HG02852 (cell line): ENCODE data around the gene CDIP1.
"Not testable (repeated sequence)": the region's sequence is repeated elsewhere in the genome, so short reads cannot be mapped to it uniquely, and the experiment has no call there.

ENCODE experiments used
- ATAC-seq: cut with Tn5 transposase; IDR thresholded peaks from one replicate; pipeline ENCODE4 v1.9.1; 2021; ENCODE audit warnings: mild to moderate bottlenecking, moderate library complexity; ENCODE audit not compliant: unreplicated experiment

The CDIP1 gene

DNA sequence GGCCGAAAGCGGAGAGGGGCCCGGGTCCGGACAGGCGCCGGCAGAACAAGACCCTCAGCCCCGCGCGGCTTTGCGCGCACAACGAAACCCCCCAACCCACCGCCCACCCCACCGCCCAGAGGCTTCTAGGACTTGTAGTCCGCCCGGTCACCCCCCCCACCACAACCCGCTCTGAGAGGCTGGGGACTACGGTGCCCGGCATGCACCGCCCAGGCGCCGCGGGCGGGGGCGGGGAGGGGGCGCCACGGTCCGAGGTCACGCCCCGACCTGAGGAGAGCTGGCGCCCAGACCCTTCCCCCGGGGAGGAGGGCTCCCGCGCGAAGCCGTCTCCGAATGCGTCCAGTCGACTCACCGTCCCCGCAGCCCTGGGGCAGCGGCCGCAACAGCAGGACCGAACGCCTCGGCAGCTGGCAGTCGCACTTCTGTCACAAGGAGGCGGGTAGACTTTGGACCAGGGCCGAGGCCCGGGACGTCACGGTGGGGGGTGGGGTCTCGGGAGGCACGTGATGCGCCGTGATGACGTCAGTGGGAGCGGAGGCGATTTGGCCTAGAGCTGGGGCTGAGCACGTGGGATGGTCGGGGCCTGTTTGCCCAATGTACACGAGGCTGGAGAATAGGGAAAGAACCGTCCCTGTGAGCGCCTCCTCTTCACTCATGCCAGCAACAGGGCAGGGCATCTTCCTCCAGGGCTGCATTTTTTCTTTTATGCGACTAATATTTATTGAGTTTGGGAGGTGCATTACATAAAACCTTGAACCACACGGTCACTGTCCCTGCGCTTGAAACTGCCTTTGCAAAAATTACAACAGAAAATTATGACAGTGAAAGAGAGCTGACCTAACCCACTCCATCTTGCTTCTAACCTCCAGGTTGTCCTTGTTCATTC lies at the start of gene CDIP1:
Gene CDIP1, minus strand, starts transcription at position 424 of the 886 bp plus-strand sequence. CDS start 24,643 bp downstream, outside the sequence.
- peak; percentile 83 for ATAC-seq

DNA sequence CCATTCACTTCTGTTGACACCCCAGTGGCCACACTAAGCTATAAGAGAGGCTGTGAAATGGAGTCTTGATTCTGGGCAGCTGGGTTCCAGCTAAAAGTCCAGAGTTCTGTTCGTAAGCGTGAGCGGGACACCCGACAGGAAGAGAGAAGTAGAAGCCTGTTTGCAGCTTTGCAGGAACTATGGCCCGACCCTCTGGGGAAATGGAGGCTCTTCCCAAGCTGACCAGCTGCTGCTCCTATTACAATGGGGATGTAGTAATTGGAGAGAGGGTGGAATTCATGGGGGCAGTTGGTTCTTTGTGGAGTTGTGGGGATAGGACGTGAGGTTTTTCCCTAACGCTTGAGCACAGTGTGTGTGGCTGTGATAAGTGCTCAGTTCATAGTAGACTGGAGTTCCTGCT lies 47.7 kb upstream of the CDIP1 start:
- ATAC-seq: no peak

DNA sequence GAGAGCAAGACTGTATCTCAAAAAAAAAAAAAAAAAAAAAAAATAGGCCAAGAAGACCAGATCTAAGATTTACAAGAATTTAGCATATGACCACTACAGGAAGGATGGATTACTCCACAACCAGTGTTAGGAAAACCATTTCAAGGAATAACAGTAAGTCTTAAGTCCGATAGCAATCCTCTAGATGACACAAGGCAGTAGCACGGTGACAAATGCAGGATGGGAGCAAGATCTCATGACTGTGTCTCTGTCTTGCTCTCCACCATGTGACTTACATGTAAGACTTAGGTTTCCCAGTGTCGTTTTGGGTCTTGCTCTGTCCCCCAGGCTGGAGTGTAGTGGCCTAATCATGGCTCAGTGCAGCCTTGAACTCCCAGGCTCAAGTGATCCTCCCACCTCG lies 45.3 kb upstream of the CDIP1 start:
- ATAC-seq: no peak

DNA sequence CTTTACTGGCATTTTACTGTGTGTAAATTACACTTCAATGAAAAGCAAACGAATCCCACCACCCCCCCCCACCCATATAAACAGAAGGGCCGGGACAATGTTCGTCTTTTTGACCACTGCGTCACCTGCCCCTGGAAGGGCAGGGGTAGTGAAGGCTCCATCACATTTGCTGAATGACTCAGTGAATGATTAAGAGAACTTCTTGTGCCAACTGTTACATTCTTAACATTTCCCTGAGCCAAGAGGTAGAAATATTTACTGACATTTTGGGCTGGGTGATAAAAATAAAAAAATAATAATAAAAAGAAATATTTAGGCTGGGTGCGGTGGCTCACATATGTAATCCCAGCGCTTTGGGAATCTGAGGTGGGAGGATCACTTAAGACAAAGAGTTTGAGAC lies 41.7 kb upstream of the CDIP1 start:
- no peak for ATAC-seq

DNA sequence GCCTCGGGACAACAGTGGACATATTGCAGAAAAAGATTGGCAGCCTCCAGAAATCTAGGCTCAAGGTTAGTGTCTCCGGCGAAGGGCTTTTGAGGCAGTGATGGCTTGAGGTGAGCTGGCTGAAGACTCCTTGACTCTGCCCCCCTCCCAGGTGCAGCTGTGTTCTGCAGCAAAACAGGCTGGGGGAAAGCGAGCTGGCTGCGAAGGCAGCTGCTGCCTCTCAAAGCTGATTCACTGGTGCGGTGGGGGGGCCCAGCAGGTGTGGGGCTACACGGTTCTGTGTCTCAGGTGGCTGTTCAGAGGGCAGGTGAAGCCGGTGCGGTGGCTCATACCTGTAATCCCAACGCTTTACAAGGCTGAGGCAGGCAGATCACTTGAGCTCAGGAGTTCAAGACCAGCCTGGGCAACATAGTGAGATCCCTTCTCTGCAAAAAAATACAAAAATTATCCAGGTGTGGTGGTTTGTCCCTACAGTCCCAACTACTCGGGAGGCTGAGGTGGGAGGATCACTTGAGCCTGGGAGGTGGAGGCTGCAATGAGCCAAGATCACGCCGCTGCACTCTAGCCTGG lies 40.5 kb upstream of the CDIP1 start:
- ATAC-seq: no peak

DNA sequence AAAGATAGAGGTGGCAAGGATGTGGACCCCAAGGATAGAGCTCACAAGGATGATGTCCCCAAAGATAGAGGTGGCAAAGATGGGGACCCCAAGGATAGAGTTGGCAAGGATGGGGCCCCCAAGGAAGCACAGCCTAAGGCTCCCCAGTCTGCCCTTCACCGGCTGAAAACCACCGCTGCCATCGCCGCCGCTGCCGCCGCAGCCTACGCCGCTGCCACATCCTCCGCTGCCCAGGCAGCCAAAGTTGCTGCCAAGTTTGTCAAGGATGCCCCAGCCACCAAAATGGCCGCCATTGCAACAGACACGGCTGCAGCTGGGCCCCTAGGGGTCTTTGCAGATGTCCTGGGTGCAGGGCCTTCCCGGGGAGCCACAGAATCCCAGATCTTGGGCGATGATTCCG lies 37.4 kb upstream of the CDIP1 start:
- no peak for ATAC-seq

DNA sequence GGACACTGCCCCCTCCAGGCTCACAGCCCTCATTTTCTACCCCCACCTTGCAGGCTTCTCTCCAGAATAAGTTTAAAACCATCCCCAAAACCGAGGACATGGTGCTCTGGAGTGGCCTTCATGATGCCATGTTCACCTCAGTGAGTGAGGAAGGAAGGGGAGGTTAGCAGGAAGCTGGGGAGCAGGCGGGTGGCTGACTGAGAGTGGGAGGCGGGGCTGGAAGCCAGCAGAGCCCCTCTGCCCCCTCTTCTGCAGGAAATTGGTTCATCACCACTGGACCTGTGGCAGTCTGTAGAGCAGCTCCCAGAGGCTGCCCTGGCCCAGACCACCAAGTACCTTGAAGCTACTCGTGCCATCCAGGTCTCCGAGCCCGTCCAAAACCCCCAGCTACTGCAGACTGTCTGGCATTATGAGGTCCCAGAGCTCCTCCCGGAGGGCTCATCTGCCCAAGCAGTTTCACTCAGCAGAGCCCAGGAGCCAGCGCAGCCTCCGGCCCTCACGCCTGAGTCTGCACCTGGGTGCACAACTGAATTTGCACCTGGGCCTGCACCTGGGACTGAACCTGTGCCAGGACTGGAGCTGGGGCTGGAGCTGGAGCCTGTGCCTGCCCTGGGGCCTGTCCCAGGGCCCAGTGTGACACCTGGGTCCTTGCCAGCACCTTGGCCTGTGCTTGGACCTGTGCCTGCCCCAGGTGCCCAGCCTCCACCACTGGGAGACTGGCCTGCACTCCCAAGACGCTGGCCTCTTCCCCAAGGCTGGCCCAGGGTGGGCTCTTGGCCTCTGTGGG lies 36.5 kb upstream of the CDIP1 start:
- ATAC-seq: no peak

DNA sequence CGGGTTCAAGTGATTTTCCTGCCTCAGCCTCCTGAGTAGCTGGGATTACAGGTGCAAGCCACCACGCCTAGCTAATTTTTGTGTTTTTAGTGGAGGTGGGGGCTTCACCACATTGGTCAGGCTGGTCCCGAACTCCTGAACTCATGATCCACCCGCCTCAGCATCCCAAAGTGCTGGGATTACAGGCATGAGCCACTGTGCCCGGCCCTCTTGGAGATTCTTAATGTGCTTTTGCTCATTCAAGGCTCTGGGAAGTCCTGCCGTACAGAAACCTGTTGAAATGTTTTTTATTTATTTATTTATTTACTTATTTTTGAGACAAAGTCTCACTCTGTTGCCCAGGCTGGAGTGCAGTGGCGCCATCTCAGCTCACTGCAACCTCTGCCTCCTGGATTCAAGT lies 35.4 kb upstream of the CDIP1 start:
- ATAC-seq: not testable (repeated sequence)

DNA sequence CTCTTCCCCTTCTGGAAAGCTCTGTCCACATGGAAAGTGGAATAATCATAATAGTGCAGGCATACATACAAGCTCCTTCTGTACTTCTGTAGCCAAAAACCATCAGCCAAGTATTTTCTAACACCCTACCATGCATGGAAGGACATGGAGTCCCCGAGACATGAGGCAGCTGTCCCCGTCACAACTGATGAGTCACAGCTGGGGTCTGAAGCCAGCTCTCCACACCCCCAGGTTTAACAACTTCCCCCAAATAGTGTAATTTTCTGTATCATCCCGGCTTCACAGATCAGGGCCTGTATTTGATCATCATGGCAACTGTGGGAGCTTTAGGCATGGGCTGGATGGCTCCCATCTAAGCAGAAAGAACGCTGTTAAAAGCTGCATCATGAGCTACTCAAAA lies 34.1 kb upstream of the CDIP1 start:
- no peak for ATAC-seq

DNA sequence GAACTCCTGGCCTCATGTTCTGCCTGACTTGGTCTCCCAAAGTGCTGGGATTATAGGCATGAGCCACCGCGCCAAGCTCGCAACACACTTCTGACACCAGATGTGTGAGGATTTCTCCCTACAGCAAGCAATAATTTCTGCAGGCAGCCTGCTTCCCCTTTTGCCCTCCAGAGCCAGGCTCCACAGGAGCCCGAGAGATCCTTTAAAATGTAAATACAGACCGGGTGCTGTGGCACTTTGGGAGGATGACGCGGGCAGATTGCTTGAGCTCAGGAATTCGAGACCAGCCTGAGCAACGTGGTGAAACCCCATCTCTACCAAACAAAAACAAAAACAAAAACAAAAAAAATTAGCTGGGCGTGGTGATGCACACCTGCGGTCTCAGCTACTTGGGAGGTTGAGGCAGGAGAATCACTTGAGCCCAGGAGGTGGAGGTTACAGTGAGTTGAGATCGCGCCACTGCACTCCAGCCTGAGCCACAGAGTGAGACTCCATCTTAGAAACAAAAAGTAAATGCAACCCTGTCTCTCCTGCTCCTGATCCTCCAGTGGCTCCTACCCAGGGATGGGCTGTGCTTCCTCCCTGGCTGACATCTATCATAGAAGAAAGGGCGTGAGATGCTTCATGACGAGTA lies 32.2 kb upstream of the CDIP1 start:
- ATAC-seq: no peak

DNA sequence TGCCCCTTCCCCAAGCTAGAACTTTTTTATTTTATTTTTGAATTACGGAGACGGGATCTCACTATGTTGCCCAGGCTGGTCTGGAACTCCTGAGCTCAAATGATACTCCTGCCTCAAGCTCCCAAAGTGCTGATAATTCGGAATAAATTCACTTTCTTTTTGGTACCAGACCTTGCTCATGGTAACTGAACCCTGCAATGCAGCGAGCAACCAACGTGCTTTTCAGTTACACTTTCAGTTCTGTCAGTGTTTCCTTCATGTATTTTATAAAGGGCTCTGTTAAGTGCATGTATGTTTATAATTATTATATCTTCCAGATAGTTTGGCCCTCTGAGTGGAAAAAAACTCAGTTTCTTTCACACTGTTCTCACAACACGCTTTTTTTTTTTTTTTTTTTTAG lies 31.5 kb upstream of the CDIP1 start:
- ATAC-seq: no peak

DNA sequence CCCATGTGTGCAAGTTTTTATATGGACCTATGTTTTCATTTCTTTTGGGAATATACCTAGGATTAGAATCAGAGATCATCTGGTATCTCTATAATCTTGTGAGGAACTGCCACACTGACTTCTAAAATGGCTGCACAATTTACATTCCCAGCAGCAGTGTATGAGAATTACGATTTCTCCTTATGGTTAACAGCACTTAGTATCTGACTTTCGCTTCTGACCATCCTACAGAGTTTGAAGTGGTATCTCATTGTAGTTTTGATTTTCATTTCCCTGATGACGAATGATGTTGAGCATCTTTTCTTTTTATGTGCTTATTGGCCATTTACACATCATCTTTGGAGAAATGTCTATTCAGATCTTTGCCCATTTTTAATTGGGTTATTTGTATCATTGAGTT lies 27.6 kb upstream of the CDIP1 start:
- no peak for ATAC-seq

DNA sequence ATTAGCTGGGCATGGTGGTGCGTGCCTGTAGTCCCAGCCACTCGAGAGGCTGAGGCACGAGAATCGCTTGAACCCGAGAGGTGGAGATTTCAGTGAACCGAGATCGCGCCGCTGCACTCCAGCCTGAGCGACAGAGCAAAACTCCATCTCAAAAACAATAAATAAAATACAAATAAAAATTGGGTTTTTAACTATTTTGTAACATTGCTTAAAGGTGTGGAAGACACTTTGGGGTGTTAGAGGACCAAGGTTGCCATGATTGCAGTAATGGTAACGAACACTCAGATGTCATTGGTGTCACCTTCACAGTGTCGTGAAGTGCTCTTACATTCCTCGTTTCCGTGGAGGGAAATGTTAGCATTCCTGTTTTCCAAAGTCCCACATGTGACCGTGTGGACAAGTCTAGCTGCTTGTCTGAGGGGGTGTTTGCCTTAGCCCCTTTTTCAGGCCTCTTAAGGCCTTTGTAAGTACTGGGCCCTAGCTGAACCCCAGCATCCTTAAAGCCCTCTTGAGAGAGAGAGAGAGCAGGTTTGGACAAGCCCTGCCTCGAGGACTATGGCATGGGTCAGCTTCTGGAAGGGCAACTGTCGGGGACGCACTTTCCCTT lies 26.2 kb upstream of the CDIP1 start:
- no peak for ATAC-seq

DNA sequence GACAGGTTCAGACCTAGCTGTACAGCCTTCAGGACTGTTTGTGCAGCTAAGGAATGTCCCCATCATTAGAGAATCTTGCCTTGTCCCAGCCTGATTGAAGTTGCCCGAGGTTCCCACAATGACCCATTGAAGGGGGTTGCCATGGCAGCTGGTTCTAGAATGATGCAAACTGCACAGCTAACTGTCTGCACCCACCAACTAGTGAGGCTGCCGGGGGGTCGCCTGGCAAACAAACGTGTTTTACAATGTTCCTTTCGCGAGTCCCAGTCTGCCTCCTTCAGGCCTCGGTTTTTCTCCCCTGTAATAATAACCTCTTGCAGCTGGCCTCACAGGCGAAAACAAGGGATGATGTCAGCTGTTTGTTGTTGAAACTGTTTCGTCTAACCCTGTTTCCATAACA lies 23.0 kb upstream of the CDIP1 start:
- ATAC-seq: no peak

DNA sequence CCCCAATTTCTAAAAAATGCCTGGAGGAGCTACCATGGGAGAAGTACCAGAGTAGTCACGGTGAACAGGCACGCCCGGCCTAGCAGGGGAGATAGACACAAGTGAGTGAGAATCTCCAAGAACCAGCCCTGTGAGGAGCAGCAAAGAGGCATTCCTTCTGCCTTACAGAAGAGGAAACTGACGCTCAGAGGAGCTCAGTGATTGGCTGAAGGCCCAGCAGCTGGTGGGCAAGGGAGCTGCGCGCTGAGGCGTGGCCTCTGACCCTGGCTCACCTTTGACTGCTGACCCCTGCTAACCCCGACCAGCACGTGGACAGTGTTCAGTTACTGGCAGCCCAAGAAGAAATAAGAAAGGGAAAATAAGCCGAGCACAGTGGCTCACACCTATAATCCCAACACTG lies 19.4 kb upstream of the CDIP1 start:
- no peak for ATAC-seq

DNA sequence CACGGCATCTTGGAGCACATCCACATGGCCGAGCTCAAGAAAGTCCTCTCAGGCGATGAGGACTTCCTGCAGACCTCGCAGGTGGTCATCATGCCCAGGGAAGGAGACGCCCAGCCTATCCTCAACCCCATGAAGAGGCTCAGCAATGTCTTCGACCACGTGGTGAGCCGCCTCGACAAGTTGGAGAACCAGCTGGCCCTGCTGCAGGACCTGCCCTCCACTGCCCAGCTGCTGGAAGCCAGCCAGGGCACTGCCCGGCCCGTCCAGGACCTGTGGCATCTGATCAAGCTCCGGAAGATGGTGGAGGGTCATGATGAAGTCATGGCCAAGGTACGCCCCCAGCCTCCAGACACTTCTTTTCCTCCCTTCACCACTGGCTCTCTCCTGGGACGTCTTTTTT lies 18.0 kb upstream of the CDIP1 start:
- ATAC-seq: no peak

DNA sequence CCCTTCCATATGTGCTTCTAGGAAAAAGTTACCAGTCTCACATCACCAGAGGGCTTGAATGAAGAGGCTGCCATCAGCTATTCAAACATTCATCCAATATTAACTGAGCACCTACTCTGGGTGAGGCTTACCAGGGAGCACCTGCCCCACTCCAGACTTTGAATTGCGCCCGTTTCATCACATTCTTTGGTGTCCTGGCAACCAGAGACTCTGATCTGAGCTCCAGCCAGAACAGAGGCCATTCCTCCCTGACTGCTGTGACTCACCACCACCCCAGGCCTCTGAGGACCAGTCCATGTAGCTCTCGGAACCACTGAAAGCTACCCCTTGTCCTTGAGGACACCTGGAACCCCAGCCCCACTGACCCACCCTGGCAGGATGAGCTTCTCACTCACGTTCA lies 17.5 kb upstream of the CDIP1 start, which contains the start of gene C16orf96:
Gene C16orf96, plus strand, starts transcription at position 229 of the 400 bp plus-strand sequence. Its CDS starts 150 bp downstream, at position 379.
- no peak for ATAC-seq

DNA sequence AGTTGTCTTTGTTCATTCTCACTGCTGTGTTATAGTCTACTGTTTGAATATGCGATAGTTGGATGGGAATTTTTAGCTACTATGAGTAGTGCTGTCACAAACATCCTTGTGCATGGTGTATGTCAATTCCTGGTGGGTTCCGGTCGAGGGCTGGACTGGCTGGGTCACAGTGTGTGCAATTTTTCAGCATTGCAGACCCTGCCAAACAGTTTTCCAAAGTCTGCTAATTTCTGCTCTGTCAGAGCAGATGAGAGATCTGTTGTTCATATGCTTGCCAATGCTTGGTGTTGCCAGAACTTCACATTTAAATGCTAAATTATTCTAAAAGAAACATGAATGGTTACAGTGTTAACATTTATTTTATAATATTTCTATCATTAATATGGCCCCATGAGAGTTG lies 14.0 kb upstream of the CDIP1 start:
- no peak for ATAC-seq

DNA sequence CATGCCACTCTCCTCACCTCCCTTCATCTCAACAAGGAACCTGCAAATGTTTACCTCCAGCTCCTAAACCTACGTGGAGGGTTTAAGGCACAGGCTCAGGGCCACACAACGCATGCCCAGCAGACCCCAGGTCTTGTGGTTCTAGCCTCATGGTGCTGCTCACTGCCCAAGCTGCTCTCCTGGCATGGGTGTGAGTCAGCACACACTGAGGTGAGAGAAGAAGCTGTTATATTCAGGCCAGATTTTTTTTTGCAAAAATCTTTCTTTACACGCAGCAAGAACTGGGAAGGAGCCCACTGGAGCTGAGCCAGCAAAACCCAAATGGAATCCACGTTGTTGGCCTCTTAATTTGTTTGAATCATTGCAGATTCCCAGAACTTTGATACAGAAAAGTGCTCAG lies 12.0 kb upstream of the CDIP1 start:
- ATAC-seq: no peak

DNA sequence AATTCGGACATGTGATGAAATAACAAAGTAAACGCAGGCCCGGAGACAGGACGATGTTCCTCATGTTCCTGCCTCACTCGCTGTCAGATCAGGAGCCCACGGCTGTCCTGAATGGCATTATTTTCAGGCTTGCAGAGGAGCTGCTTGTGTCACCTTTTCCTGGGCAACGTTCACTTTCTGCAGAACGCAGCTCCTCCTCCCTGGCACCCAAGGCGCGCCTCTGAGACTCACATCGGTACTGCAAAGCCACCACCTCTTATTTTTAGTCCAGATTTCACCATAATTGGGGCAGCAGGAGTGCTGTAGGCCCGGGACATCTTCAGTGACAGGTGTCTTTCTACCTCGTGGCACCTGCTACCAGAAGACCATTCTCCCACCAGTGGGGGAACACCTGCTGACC lies 9.6 kb upstream of the CDIP1 start:
- ATAC-seq: no peak

DNA sequence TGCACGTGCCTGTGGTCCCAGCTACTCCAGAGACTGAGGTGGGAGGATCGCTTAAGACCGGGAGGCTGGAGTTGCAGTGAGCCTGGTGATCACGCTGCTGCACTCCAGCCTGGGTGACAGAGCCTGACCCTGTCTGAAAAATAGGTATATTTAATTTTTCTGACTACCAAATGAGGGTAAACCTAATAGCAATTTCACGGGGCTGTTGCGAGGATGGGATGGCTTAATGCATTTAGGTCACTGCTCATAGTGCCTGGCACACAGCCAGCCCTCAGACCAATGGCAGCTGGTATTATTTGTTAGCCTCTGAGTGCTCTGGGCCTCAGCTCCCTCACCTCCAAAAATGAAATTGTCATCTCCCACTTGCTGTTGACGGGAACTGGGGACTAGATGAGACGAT lies 5.9 kb upstream of the CDIP1 start:
- ATAC-seq: no peak
